ENCODE results near the gene FAM168A. TPM values are rescaled to one million over a fixed set of nuclear protein-coding genes. Genes with fewer than 3 reads are reported as not detected.
A peak's percentile ranks its signal among the peaks of the same experiment; 100 is the strongest.

Gene FAM168A
- total RNA-seq, 1 experiment from 2014 or later, result 25.9 TPM

- TF ChIP-seq ZNF396 (CRISPR knock-in tag; IDR thresholded peaks at IDR 0.05; ENCODE audit: borderline replicate concordance) (no peak), NFYB (CRISPR knock-in tag; conservative IDR thresholded peaks at IDR 0.05; ENCODE audit: low read depth) (no peak), CREB1 (CRISPR knock-in tag; IDR thresholded peaks at IDR 0.05) (no peak)
These were observed 44.6 kb downstream of the FAM168A start (continued) for GRCh38 chr11:73553266-73553665.

- POLR2A ChIA-PET, result interaction anchor here (0.7 kb wide), 1 partner anchor 200 kb away, joined by 3 read pairs; no protein-coding TSS in a partner anchor
- Mint-ChIP-seq H3K9me3 (no peaks in the 10 kb centered on the region), H3K27me3 (ENCODE audit: low read depth) (no peaks in the 10 kb centered on the region), H3K27ac (peak overlapping the region; percentile 95; the same call in 1 of the 2 replicates), H3K36me3 (no peaks in the 10 kb centered on the region), H3K4me3 (no peak overlapping the region), H3K4me1 (peaks cover 46% of the 10 kb centered on the region)
- CTCF ChIA-PET, result interaction anchor here (1.2 to 2.9 kb wide), 2 partner anchors 73 to 191 kb away, joined by 3 to 8 read pairs; no protein-coding TSS in a partner anchor
- DNase-seq (ENCODE audit: low spot score) (no peak), ATAC-seq (peak; percentile 48; the same call in 1 of the 2 replicates)
- no peak for TF ChIP-seq OVOL2 (CRISPR knock-in tag; IDR thresholded peaks at IDR 0.05; ENCODE audit: borderline replicate concordance)
- no peak for TF ChIP-seq ETV6 (CRISPR knock-in tag; IDR thresholded peaks at IDR 0.05)
- TF ChIP-seq, protein P1, sequence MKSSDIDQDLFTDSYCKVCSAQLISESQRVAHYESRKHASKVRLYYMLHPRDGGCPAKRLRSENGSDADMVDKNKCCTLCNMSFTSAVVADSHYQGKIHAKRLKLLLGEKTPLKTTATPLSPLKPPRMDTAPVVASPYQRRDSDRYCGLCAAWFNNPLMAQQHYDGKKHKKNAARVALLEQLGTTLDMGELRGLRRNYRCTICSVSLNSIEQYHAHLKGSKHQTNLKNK (CRISPR knock-in tag; IDR thresholded peaks at IDR 0.05), result no peak
- TF ChIP-seq, protein P2, sequence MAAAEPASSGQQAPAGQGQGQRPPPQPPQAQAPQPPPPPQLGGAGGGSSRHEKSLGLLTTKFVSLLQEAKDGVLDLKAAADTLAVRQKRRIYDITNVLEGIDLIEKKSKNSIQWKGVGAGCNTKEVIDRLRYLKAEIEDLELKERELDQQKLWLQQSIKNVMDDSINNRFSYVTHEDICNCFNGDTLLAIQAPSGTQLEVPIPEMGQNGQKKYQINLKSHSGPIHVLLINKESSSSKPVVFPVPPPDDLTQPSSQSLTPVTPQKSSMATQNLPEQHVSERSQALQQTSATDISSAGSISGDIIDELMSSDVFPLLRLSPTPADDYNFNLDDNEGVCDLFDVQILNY (CRISPR knock-in tag; IDR thresholded peaks at IDR 0.05), result no peak
- TF ChIP-seq, protein P3, sequence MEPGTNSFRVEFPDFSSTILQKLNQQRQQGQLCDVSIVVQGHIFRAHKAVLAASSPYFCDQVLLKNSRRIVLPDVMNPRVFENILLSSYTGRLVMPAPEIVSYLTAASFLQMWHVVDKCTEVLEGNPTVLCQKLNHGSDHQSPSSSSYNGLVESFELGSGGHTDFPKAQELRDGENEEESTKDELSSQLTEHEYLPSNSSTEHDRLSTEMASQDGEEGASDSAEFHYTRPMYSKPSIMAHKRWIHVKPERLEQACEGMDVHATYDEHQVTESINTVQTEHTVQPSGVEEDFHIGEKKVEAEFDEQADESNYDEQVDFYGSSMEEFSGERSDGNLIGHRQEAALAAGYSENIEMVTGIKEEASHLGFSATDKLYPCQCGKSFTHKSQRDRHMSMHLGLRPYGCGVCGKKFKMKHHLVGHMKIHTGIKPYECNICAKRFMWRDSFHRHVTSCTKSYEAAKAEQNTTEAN (CRISPR knock-in tag; IDR thresholded peaks at IDR 0.05), result no peak
- TF ChIP-seq TCF7 (CRISPR knock-in tag; IDR thresholded peaks at IDR 0.05; ENCODE audit: low read depth), result no peak
- TF ChIP-seq ZNF138 (CRISPR knock-in tag; conservative IDR thresholded peaks at IDR 0.05), result no peak
- no peak for TF ChIP-seq ZNF423 (CRISPR knock-in tag; IDR thresholded peaks at IDR 0.05)
- TF ChIP-seq CREM (CRISPR knock-in tag; IDR thresholded peaks at IDR 0.05), result no peak
- TF ChIP-seq RORB (CRISPR knock-in tag; IDR thresholded peaks at IDR 0.05), result no peak
- TF ChIP-seq, protein P4, sequence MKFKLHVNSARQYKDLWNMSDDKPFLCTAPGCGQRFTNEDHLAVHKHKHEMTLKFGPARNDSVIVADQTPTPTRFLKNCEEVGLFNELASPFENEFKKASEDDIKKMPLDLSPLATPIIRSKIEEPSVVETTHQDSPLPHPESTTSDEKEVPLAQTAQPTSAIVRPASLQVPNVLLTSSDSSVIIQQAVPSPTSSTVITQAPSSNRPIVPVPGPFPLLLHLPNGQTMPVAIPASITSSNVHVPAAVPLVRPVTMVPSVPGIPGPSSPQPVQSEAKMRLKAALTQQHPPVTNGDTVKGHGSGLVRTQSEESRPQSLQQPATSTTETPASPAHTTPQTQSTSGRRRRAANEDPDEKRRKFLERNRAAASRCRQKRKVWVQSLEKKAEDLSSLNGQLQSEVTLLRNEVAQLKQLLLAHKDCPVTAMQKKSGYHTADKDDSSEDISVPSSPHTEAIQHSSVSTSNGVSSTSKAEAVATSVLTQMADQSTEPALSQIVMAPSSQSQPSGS (CRISPR knock-in tag; IDR thresholded peaks at IDR 0.05; ENCODE audit: borderline replicate concordance, low read depth), result no peak
- no peak for TF ChIP-seq ZNF416 (CRISPR knock-in tag; IDR thresholded peaks at IDR 0.05)
- no peak for TF ChIP-seq SMAD4 (CRISPR knock-in tag; IDR thresholded peaks at IDR 0.05)
- no peak for TF ChIP-seq EMX1 (CRISPR knock-in tag; IDR thresholded peaks at IDR 0.05)
- TF ChIP-seq NR1H2 (CRISPR knock-in tag; IDR thresholded peaks at IDR 0.05), result no peak
- no peak for TF ChIP-seq TEAD4 (CRISPR knock-in tag; IDR thresholded peaks at IDR 0.05)
These were observed 46.2 kb downstream of the FAM168A start for GRCh38 chr11:73551677-73552076.

GRCh38 chr11:73549376-73549775 lies 48.5 kb downstream of the FAM168A start:
- no peaks in the 10 kb centered on the region for H3K27me3 Mint-ChIP-seq (ENCODE audit: low read depth)
- POLR2A ChIA-PET, result no interaction called here
- H3K4me1 Mint-ChIP-seq, result peaks cover 36% of the 10 kb centered on the region
- no peaks in the 10 kb centered on the region for H3K36me3 Mint-ChIP-seq
- H3K4me3 Mint-ChIP-seq, result no peak overlapping the region
- DNase-seq (ENCODE audit: low spot score) (no peak), ATAC-seq (no peak)
- TF ChIP-seq FOXJ3 (CRISPR knock-in tag; IDR thresholded peaks at IDR 0.05; ENCODE audit: borderline replicate concordance), result no peak
- no peak for TF ChIP-seq USF1 (CRISPR knock-in tag; IDR thresholded peaks at IDR 0.05)
- no peak for TF ChIP-seq RELA (CRISPR knock-in tag; IDR thresholded peaks at IDR 0.05; ENCODE audit: borderline replicate concordance)
- TF ChIP-seq MYBL2 (CRISPR knock-in tag; IDR thresholded peaks at IDR 0.05), result no peak
- no peaks in the 10 kb centered on the region for H3K9me3 Mint-ChIP-seq
- CTCF ChIA-PET, result interaction anchor here (1.3 to 2.9 kb wide), 5 partner anchors 14 to 111 kb away, joined by 4 to 8 read pairs (median 7); no protein-coding TSS in a partner anchor
- no peak overlapping the region for H3K27ac Mint-ChIP-seq
